Stimulated activated CD4-positive, alpha-beta T cell treated with anti-CD3 and anti-CD28 coated beads, Interleukin-15, amount 100 ng/mL, for 48 hours (primary cell): ENCODE data around the gene NGF.
"Not testable (repeated sequence)": the region's sequence is repeated elsewhere in the genome, so short reads cannot be mapped to it uniquely, and the experiment has no call there.

Experiments used
- DNase-seq, 2 donors: peaks; one replicate each; pipeline ENCODE4 v3.0.0-alpha.2; 2020; ENCODE audit warnings: low read depth in 2 of 2

The NGF gene

DNA sequence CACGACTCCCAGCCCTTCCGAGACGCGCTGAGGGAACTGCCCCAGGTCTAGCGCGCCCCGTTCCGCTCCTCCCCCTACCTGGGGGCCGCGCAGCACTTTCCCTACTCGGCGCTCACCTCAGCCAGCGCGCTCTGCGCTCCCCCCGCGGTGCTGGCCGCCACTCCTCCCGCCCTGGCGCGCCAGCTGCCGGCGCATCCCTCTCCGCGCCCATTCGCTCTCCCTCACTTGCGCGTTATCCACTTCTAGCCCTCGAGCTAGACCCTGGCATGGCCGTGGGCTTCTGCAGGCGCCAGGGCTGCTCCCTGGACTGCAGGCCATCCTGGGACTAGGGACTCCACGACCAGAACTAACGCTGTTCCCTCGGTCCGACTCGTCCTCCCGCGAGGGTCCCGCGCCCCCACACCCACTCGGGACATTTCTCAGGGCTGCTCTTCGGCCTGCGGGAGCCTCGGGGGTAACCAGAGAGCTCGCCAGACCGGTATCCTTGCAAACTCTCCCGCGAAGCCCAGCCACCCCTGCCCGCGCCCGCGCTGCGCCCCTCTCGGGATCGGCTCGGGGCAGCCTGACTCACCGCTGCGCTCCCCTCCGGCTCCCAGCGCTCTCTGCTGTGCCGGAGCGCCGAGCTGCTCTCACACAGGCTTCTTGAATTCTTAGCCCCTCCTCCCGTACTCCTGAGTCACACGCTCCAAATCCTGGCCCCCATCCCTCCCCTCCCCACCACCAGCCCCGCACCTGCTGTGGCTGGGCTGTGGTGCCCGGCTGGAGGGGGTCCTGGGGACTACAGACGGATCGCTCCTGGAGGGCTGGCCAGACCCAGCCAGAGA is at the start of gene NGF:
Gene NGF, minus strand, starts transcription at position 617 of the 824 bp plus-strand sequence. CDS start 51,454 bp downstream, outside the sequence.
- DNase-seq = no peak

DNA sequence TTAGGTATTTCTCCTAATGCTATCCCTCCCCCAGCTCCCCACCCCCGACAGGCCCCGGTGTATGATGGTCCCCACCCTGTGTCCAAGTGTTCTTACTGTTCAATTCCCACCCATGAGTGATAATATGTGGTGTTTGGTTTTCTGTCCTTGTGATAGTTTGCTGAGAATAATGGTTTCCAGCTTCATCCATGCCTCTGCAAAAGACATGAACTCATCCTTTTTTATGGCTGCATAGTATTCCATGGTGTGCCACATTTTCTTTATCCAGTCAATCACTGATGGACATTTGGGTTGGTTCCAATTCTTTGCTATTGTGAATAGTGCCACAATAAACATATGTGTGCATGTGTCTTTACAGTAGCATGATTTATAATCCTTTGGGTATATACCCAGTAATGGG is 45.4 kb upstream of the NGF start:
- DNase-seq = not testable (repeated sequence)

DNA sequence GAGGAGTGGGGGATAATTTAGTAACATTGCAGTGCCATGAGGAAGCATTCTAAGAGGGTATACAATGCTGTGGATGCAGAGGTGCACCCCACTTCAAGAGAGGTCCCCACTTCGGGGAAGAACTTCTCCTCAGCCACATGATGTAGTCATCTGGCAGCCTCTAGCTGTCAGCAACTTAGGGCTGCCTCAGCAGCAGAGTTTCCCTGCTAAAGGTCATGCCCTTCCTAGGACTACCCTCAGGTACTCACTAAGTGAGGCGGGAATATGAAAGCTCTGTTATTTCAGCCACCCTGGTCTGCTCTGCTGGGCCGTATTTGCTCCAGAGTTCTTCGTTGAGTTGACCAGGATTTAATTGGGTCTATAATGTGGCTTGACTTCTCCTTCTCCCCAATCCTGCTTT is 41.9 kb upstream of the NGF start:
- no peak for DNase-seq

DNA sequence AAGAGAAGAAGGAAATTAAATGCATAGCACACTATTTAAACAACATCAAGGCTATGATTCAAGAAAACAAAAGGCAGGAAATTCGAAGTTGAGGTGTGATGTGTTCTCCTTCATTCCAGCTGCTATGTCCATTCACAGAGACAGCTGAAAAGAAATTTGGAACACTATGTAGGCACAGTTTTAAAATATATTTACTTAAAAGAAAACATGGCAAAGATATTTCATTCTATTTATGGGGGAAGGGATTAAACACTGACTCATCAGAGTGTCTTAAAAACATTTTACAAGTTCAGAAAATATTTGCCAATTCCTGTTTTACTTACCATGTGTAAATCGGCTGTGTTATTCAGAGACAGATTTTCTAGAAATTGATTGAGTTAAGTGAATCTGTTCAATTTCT is 39.4 kb upstream of the NGF start:
- DNase-seq = no peak

DNA sequence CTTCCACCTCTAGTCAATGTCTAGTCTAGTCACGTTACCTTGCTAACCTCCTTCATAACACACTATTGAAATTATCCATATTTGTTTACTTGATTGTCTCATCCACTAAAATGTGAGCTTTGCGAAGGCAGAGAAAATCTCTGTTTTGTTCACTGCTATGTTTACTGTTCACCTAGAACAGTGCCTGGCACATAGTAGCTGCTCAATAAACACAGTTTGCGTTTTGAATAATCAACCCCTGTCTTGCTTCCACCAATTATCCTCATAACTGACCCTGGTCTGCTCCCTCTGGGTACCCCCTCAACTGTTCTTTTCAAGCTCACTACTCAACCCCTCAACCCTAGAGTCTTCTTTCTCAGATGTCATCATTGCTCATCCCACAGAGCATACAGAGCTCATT is 36.5 kb upstream of the NGF start:
- DNase-seq = no peak

DNA sequence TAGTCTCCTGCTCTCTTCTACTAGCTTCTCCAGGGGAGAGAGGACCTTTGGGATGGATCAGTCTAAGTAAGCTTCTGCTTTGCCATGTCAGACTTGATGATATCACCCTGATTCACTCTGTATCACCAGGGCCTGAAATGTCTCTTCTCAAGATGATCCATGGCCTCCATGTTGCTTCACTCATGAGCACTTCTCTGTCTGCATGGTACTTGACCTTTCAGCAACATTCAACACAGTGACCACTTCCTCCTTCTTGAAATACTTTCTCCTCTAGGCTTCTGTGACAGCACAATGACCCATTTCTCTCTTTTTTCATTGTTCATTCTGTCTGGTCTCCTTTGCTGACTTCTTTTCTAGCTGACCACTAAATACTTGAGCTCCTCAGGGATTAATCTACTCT is 35.3 kb upstream of the NGF start:
- DNase-seq = no peak

DNA sequence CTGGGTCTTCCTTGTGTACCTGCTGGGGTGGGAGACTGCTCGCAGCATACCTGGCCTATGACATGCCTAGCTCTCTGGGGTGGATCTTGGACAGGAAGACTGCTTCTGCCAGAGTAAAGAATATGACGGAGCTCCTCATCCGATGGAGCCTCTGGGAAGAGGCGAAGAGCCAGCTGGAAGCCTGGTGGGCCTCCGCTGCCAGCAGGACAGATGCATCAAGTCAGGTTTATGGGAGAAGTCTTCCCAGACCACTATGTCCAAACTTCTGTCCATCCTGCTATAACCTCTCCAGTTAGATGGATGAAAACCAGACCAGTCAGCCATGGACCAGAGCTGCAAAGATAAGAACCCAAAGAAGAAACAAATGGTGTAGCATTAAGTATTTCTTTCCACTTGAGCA is 27.7 kb upstream of the NGF start:
- DNase-seq = no peak

DNA sequence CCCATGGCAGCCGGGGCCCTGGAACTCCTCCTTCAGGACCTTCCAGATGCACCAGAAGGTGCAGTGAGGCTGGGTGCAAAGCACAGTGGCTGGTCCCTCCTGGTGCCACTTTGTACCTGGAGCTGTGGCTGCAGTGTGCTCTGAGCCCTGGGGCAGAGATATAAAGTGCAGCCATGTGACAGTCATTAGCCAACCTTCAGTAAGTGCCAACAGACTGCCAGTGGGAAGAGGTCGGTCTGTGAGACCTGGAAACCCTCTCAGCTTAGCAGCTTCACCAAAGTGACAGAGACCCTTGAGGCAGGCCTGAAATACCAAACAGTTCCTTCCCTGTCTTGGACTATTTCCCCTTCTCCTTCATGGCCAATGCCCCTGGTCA is 26.7 kb upstream of the NGF start:
- DNase-seq = no peak

DNA sequence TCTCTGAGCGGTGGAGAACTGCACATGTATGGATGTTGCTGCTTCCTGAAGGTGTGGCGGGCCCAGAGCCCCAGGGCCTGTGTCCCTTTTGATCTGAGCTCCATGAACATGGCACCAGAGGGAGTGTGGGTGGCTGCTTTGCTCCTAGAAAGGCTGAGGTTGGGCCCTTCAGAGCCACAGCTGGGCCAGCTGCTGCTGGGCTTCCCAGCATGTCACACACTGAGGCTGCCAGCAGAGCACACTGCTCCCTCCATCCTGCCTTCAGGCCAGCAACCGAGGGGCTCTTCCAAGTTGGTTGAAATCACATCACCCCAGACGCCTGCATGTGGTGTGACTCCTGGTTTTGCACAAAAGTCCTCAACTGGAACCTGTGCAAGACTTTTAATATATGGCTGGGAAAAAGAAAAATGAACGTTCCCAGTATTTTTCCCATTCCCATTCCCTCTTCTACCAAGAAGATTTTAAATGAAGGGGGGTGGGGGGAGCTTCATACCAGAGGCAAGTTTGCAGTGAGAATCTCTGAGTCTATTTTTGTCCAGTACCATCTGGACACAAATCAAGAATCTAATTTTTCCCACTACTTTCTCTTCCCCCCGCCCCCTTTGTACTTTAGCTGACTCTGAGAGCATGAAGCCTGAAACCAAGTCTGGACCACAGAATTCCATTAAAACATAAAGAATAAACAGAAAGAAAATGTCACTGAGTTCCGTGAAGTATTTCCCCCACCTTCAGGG is 26.2 kb upstream of the NGF start:
- no peak for DNase-seq

DNA sequence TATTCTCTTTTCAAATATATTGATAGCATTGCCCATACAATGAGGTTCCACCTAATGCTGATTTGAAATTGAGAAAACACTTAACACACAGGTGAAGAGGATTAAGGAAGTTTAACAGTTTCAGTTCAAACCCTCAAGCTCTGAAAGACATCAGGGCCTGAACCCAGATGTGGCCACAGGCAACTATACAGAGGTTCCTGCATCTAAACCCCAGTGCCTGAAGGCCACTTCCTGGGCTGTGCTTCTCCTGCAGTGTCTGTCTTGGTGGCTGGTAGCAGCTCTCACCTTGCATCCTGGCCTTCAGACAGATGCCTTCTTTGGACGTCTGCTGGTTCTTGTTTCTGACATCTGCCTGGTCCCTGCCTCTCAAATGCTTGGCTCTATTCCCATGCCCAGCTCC is 25.1 kb upstream of the NGF start:
- DNase-seq = no peak

DNA sequence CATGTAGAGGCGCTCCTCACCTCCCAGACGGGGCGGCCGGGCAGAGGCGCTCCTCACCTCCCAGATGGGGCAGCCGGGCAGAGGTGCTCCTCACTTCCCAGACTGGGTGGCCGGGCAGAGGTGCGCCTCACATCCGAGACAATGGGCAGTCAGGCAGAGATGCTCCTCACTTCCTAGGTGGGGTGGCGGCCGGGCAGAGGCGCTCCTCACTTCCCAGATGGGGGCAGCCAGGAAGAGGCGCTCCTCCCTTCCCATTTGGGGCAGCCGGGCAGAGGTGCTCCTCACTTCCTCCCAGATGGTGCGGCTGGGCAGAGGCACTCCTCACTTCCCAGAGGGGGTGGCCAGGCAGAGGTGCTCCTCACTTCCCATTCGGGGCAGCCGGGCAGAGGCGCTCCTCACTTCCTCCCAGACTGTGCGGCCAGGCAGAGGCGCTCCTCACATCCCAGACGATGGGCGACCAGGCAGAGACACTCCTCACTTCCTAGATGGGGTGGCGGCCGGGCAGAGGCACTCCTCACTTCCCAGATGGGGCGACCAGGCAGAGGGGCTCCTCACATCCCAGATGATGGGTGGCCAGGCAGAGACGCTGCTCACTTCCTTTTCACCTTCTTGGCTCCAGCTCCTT is 22.6 kb upstream of the NGF start:
- not testable (repeated sequence) for DNase-seq

DNA sequence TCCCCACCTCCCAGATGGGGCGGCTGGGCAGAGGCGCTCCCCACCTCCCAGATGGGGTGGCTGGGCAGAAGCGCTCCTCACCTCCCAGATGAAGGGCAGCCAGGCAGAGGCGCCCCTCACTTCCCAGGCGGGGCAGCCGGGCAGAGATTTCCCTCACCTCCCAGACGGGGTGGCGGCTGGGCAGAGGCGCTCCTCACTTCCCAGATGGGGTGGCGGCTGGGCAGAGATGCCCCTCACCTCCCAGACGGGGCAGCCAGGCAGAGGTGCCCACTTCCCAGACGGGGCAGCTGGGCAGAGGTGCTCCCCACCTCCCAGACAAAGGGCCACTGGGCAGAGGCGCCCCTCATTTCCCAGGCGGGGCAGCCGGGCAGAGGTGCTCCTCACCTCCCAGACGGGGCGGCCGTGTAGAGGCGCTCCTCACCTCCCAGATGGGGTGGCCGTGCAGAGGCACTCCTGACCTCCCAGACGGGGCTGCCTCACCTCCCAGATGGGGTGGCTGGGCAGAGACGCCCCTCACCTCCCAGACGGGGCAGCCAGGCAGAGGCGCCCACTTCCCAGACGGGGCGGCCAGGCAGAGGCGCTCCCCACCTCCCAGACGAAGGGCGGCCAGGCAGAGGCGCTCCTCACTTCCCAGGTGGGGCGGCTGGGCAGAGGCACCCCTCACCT is 21.9 kb upstream of the NGF start:
- not testable (repeated sequence) for DNase-seq

DNA sequence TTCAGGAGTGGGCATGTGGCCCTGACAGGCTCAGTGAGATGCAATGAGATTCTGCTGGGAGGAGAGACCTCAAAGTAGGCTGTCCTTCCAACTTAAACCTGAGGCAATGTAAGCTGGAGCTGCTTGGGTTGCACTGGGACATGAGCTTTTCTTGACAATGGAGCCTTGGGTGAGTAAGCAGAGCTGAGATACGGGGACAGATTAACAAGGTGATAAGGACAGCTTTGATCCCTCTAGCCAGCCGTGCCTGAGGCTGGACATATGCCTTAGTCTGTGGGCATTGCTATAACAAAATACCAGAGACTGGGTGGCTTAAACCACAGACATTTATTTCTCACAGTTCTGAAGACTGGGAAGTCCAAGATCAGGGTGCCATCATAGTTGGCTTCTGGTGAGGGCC is 18.3 kb upstream of the NGF start:
- DNase-seq = no peak

DNA sequence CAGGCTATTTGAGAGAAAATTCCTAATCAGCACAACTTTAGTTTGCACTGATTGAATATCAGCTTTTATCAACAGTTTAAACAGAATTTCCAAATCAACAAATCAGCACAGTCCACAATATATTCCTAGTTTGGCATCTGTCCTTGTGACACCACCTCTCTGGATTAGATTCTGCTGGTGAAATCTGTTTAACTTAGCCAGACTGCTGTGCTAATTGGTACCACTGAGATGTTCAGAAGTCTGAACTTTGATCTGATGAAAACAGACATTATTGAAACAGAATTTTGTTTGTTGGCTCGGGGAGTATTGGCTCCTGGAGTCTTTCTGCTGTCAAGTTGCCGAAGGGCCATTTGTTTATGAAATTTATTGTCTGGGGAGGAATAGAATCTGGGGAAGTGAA is 17.0 kb upstream of the NGF start:
- DNase-seq = no peak

DNA sequence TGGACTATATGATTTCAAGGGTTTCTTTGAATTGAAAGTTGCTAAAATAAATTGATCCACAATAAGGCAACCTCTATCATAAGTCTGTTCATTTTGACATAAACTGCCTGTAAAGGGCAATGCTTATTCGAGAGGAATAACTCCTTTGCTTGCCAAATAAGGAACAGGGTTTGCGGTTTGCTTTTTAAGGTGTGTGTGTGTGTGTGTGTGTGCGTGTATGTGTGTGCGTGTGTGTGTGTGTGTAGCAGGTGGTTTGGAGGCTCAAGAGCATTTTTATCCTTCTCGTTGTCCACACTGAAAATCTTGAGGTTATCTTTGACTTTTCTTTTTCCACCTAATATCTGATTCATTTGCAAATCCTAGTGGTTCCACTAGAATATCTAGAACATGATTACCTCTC is 13.1 kb upstream of the NGF start:
- DNase-seq = no peak

DNA sequence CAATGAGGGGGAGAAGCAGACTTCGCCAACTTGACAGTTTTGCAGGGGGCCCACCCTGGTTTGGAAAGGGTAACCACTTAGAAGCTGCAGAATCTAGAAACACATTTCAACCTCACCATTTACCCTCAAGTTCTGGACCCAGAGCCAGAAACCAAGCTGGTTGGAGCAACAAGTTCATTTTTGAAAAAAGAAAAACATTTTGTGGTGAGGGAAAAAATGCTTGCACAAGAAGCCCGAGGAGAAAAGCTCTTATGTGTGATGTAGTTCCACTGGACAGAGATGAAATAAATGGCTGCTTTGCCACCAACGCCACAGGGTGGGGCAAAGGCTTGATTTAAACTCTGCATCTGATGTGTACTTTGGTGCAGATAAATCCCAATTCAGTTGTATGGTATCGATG is 10.6 kb upstream of the NGF start:
- no peak for DNase-seq

DNA sequence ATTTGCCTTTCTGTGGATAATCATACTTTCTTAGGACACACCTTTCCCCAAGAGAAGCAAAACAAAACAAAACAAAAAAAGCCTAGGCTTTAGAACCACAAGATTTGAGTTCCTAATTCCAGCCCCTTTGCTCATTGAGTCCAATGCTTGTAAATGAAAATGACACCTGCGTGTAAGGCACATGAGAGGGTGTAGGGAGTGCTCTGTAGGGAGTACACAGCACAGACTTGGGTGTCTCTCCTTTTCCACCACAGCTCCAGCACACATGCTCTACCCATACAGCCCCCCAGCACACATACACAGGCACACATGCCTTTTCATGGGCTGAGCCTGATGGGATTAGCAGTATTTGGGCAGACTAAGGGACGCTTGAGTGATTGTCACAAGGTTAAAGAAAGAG is 9.2 kb upstream of the NGF start:
- no peak for DNase-seq

DNA sequence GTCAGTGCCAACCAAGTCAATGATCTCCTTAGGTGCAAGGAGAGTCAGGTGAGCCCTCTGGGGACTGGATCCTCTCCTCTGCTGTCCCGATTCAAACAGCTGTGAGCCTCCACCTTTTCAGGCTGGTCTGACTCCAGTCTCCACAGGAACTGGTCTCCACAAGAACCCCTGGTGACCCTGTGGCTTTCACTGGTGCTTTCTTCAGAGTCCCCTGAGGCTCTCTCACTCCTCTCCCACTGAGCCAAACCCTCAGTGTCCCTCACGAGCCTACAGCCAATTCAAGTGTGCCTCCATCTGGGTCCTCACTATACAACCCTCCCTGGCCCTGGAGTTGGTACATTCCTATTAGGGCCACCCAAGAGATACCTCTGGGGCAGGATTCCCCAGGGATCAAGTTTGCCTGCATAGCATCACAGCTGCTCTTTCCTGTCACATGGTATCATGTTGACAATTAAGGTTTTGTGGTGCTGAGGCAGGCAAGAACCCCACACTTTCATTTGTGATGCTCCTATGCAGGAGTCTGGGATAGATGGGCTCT is 5.2 kb upstream of the NGF start:
- DNase-seq = no peak

DNA sequence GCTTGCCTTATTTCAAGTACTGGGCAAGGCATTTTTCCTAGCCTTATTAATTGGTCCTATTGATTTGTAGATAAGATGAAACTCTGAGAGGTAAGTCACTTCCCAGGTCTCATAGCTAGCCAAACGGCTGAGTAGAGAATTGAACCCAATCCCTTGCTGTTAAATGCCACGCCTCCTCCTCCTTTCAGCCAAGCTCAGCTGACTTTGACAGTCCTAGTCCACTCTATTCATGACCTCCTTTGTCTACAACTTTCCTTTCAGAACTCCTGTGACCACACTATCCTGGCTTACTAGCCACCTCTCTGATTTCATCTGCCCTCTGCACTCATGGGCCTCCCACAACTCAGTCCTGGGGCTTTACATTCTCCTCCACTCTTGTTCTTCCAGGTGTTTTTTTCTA is 3.9 kb upstream of the NGF start:
- DNase-seq = no peak

DNA sequence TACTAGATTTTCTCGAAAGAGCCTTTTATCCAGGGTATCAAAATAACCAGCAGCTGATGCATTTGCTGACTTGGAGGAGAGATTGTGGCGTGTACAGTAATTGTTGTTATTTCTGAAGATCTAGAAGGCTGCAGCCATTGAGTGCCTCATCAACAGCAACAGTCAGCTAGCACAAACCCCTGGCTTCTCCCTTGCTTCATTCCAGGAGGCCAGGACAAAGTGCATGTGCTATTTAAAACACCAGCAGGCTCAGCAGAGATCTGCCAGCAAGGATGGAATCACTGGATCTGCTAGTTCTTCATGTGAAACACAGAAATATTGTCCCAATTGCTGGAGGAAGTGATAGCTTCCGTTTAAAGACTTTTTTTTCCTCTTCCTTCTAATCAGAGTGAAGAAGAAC is 2.8 kb upstream of the NGF start:
- no peak for DNase-seq

DNA sequence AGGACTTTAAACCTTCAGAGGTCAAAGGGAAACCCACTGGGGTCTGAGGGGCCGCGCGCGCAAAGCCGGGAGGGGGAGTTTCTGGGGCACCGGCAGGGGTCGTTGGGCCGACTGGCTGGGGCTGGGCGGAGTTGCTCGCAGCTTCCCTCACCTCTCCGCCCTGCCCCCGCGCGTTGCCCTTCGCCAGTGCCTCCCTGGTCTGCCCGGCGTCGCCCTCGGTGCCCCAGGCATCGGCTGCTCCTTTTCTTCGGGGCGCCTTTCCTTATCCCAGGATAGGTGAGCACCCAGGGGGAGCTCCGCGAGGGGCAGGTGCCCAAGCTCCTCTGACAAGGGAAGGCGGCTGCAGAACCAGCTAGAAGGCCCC is 390 bp upstream of the NGF start:
- no peak for DNase-seq

DNA sequence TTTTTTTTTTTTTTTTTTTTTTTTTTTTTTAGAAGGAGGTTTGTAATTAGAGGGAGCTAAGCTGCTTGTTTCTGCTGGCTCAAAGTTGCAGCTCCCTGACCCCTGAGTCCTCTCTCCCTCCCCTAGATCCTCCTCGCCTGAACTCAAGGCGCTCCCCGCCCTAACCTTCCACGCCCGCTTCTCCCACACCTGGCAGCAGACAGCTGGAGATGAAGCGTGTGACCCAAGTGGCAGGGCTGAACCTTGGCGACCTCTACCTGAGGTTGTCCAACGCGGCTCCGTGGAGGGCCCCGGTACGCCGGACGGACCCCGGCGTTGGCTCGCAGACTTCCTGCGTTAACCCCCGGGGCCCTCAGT is 795 bp downstream of the NGF start:
- DNase-seq = no peak
